Measurements from ENCODE around the gene LEP.

The LEP gene

DNA sequence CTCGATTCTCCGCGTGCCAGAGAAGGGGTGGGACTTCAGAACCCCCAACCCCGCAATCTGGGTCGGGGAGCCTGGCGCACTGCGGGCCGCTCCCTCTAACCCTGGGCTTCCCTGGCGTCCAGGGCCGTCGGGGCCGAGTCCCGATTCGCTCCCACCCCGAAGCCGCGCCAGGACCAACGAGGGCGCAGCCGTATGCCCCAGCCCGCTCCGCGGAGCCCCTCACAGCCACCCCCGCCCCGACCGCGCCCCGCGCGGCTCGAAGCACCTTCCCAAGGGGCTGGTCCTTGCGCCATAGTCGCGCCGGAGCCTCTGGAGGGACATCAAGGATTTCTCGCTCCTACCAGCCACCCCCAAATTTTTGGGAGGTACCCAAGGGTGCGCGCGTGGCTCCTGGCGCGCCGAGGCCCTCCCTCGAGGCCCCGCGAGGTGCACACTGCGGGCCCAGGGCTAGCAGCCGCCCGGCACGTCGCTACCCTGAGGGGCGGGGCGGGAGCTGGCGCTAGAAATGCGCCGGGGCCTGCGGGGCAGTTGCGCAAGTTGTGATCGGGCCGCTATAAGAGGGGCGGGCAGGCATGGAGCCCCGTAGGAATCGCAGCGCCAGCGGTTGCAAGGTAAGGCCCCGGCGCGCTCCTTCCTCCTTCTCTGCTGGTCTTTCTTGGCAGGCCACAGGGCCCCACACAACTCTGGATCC, at the start of gene LEP:
Gene LEP, plus strand, starts transcription at position 583 of the 691 bp plus-strand sequence. CDS start 10,741 bp downstream, outside the sequence.
- Histone ChIP-seq H3K9ac (ENCODE audit: low read length in 2 of 2) (no peak within 1 kb of the TSS), H3K4me3 (ENCODE audit: low read length in 2 of 2) (no peak within 1 kb of the TSS), H3K9me3 (ENCODE audit: control insufficient read depth in 2 of 2, low read length in 2 of 2) (peaks cover 7 to 11% of the 10 kb centered on the region in 2 donors), H3K27me3 (ENCODE audit: control insufficient read depth in 1 of 2, insufficient read depth in 2 of 2, low read length in 2 of 2) (peaks cover 19 to 20% of the 10 kb centered on the region in 2 donors), H3K27ac (ENCODE audit: low read length) (no peak within 1 kb of the TSS), H3K36me3 (ENCODE audit: control insufficient read depth in 2 of 2, insufficient read depth in 2 of 2, low read length in 2 of 2) (no peaks in the 10 kb centered on the region), H3K4me1 (ENCODE audit: control insufficient read depth, insufficient read depth, low read length) (no peaks in the 10 kb centered on the region)

- Histone ChIP-seq H3K9ac (ENCODE audit: low read length in 2 of 2) (no peak overlapping the region), H3K4me1 (ENCODE audit: control insufficient read depth, insufficient read depth, low read length) (no peaks in the 10 kb centered on the region), H3K27me3 (ENCODE audit: control insufficient read depth in 1 of 2, insufficient read depth in 2 of 2, low read length in 2 of 2) (peaks cover 5 to 34% of the 10 kb centered on the region in 2 donors), H3K4me3 (ENCODE audit: low read length in 2 of 2) (no peak overlapping the region), H3K9me3 (ENCODE audit: control insufficient read depth in 2 of 2, low read length in 2 of 2) (peaks cover 5 to 8% of the 10 kb centered on the region in 2 donors), H3K27ac (ENCODE audit: low read length) (no peak overlapping the region), H3K36me3 (ENCODE audit: control insufficient read depth in 2 of 2, insufficient read depth in 2 of 2, low read length in 2 of 2) (no peaks in the 10 kb centered on the region)
Observed at GRCh38 chr7:128192497-128193142, 48.5 kb upstream of the LEP start.

DNA sequence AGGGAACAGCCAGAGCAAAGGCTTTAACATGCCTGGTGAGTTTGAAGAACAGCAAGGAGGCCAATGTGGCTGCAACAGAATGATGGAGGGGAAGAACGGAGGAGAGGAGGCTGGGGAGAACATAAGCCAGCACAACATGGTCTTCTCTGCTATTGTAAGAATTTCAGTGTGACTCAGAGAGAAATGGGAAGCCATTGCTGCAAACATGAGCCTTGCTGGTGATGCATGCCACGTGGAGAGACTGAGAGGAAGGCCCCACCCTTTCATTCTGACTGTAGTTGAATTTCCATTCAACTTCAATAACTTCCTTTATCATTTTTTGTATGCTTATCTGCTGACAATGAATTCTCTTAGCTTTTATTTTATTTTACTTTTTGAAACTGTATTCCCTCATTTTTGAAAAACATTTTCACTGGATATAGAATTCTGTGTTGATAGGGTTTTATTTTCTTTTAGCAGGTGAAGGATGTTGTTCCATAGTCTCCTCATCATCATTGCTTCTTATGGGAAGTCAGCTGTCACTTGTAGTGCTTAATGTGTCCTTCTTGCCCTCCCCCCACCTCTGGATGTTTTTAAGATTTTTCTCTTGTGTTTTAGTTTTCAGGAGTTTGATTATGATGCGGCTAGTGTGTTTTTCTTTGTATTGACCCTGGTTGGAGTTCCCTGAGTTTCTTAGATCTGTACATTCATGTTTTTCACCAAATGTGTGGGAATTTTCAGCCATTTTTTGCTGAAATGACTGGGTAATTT, 46.4 kb upstream of the LEP start:
- Histone ChIP-seq H3K27me3 (ENCODE audit: control insufficient read depth in 1 of 2, insufficient read depth in 2 of 2, low read length in 2 of 2) (peaks cover 5 to 29% of the 10 kb centered on the region in 2 donors), H3K9me3 (ENCODE audit: control insufficient read depth in 2 of 2, low read length in 2 of 2) (peaks cover 5 to 8% of the 10 kb centered on the region in 2 donors), H3K36me3 (ENCODE audit: control insufficient read depth in 2 of 2, insufficient read depth in 2 of 2, low read length in 2 of 2) (no peaks in the 10 kb centered on the region), H3K4me1 (ENCODE audit: control insufficient read depth, insufficient read depth, low read length) (no peaks in the 10 kb centered on the region), H3K4me3 (ENCODE audit: low read length in 2 of 2) (no peak overlapping the region), H3K9ac (ENCODE audit: low read length in 2 of 2) (no peak overlapping the region), H3K27ac (ENCODE audit: low read length) (no peak overlapping the region)

- Histone ChIP-seq H3K4me1 (ENCODE audit: control insufficient read depth, insufficient read depth, low read length) (peaks cover 10% of the 10 kb centered on the region), H3K9ac (ENCODE audit: low read length in 2 of 2) (no peak overlapping the region), H3K9me3 (ENCODE audit: control insufficient read depth in 2 of 2, low read length in 2 of 2) (peaks cover 5 to 8% of the 10 kb centered on the region in 2 donors), H3K4me3 (ENCODE audit: low read length in 2 of 2) (no peak overlapping the region), H3K27ac (ENCODE audit: low read length) (no peak overlapping the region), H3K36me3 (ENCODE audit: control insufficient read depth in 2 of 2, insufficient read depth in 2 of 2, low read length in 2 of 2) (no peaks in the 10 kb centered on the region), H3K27me3 (ENCODE audit: control insufficient read depth in 1 of 2, insufficient read depth in 2 of 2, low read length in 2 of 2) (peaks cover 24 to 27% of the 10 kb centered on the region in 2 donors)
Observed at GRCh38 chr7:128197589-128197988, 43.5 kb upstream of the LEP start.

DNA sequence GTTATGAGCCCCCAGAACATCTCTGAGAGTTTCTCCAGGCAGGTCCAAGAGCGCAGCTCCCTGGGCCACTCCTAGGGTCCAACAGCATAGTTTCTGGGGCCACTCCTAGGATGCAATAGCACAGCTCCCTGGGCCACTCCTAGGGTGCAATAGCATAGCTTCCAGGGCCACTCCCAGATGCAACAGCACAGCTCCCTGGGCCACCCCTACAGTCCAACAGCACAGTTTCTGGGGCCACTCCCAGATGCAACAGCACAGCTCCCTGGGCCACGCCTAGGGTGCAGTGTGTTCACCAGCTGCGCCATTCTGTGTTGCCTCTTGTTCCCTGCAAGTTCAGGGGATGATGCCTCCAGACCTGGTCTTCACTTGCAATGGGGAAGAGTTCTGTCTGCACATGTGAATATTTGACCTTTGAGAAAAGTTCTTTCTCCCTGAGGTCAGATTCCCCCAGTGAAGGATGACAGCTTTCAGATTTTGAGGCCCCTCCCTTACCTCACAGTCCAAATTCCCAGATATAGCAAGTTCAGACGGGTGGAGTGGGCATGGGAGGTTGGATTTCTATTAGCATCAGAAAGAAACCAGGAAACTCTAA, 43.0 kb upstream of the LEP start:
- H3K9me3 ChIP-seq (ENCODE audit: control insufficient read depth in 2 of 2, low read length in 2 of 2) = peaks cover 5 to 8% of the 10 kb centered on the region in 2 donors
- H3K27ac ChIP-seq (ENCODE audit: low read length) = no peak overlapping the region
- H3K4me1 ChIP-seq (ENCODE audit: control insufficient read depth, insufficient read depth, low read length) = peaks cover 10% of the 10 kb centered on the region
- no peak overlapping the region for H3K9ac ChIP-seq (ENCODE audit: low read length in 2 of 2)
- peaks cover 28 to 30% of the 10 kb centered on the region in 2 donors for H3K27me3 ChIP-seq (ENCODE audit: control insufficient read depth in 1 of 2, insufficient read depth in 2 of 2, low read length in 2 of 2)
- H3K4me3 ChIP-seq (ENCODE audit: low read length in 2 of 2) = no peak overlapping the region
- no peaks in the 10 kb centered on the region for H3K36me3 ChIP-seq (ENCODE audit: control insufficient read depth in 2 of 2, insufficient read depth in 2 of 2, low read length in 2 of 2)

- H3K9me3 ChIP-seq (ENCODE audit: control insufficient read depth in 2 of 2, low read length in 2 of 2) = no peaks in the 10 kb centered on the region
- peaks cover 10% of the 10 kb centered on the region for H3K4me1 ChIP-seq (ENCODE audit: control insufficient read depth, insufficient read depth, low read length)
- no peaks in the 10 kb centered on the region for H3K36me3 ChIP-seq (ENCODE audit: control insufficient read depth in 2 of 2, insufficient read depth in 2 of 2, low read length in 2 of 2)
- H3K27me3 ChIP-seq (ENCODE audit: control insufficient read depth in 1 of 2, insufficient read depth in 2 of 2, low read length in 2 of 2) = peaks cover 34 to 44% of the 10 kb centered on the region in 2 donors
- no peak overlapping the region for H3K27ac ChIP-seq (ENCODE audit: low read length)
- no peak overlapping the region for H3K9ac ChIP-seq (ENCODE audit: low read length in 2 of 2)
- H3K4me3 ChIP-seq (ENCODE audit: low read length in 2 of 2) = no peak overlapping the region
Observed at GRCh38 chr7:128200376-128200775, 40.7 kb upstream of the LEP start.

- Histone ChIP-seq H3K4me1 (ENCODE audit: control insufficient read depth, insufficient read depth, low read length) (peaks cover 10% of the 10 kb centered on the region), H3K4me3 (ENCODE audit: low read length in 2 of 2) (peak overlapping the region in 1 of 2 donors; percentile 52), H3K9me3 (ENCODE audit: control insufficient read depth in 2 of 2, low read length in 2 of 2) (no peaks in the 10 kb centered on the region), H3K9ac (ENCODE audit: low read length in 2 of 2) (no peak overlapping the region), H3K36me3 (ENCODE audit: control insufficient read depth in 2 of 2, insufficient read depth in 2 of 2, low read length in 2 of 2) (no peaks in the 10 kb centered on the region), H3K27ac (ENCODE audit: low read length) (no peak overlapping the region), H3K27me3 (ENCODE audit: control insufficient read depth in 1 of 2, insufficient read depth in 2 of 2, low read length in 2 of 2) (peaks cover 34 to 47% of the 10 kb centered on the region in 2 donors)
Observed at GRCh38 chr7:128201067-128201689, 39.9 kb upstream of the LEP start.

- Histone ChIP-seq H3K27me3 (ENCODE audit: control insufficient read depth in 1 of 2, insufficient read depth in 2 of 2, low read length in 2 of 2) (peaks cover 34 to 47% of the 10 kb centered on the region in 2 donors), H3K36me3 (ENCODE audit: control insufficient read depth in 2 of 2, insufficient read depth in 2 of 2, low read length in 2 of 2) (no peaks in the 10 kb centered on the region), H3K27ac (ENCODE audit: low read length) (no peak overlapping the region), H3K4me3 (ENCODE audit: low read length in 2 of 2) (no peak overlapping the region), H3K9ac (ENCODE audit: low read length in 2 of 2) (no peak overlapping the region), H3K4me1 (ENCODE audit: control insufficient read depth, insufficient read depth, low read length) (peaks cover 10% of the 10 kb centered on the region), H3K9me3 (ENCODE audit: control insufficient read depth in 2 of 2, low read length in 2 of 2) (no peaks in the 10 kb centered on the region)
Observed at GRCh38 chr7:128201690-128202085, 39.4 kb upstream of the LEP start.

- no peaks in the 10 kb centered on the region for H3K9me3 ChIP-seq (ENCODE audit: control insufficient read depth in 2 of 2, low read length in 2 of 2)
- peaks cover 10% of the 10 kb centered on the region for H3K4me1 ChIP-seq (ENCODE audit: control insufficient read depth, insufficient read depth, low read length)
- H3K9ac ChIP-seq (ENCODE audit: low read length in 2 of 2) = no peak overlapping the region
- H3K27me3 ChIP-seq (ENCODE audit: control insufficient read depth in 1 of 2, insufficient read depth in 2 of 2, low read length in 2 of 2) = peaks cover 36 to 47% of the 10 kb centered on the region in 2 donors
- H3K36me3 ChIP-seq (ENCODE audit: control insufficient read depth in 2 of 2, insufficient read depth in 2 of 2, low read length in 2 of 2) = no peaks in the 10 kb centered on the region
- no peak overlapping the region for H3K4me3 ChIP-seq (ENCODE audit: low read length in 2 of 2)
- no peak overlapping the region for H3K27ac ChIP-seq (ENCODE audit: low read length)
Observed at GRCh38 chr7:128202287-128202957, 38.7 kb upstream of the LEP start.

DNA sequence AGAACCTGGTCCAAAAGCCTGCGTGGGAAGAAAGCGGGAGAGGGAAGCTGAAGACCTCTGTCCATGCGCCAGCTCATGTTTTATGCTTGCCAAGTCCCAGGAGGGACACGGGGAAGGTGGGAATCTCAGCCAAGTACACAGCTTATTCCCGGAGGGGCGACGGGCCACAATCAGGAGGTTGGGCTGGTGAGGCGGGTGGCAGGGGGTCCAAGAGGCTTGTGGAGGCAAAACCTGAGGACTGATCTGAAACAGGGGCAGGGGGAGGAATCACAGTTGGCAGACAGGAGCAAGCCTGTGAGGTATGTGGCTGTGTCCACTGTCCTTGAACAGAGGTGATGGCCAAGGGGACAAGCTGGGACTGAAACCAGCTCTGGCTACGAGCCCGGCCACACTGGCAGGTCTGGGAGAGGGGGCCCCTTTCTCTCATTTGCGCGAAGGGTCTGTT, 38.0 kb upstream of the LEP start:
- peaks cover 36 to 50% of the 10 kb centered on the region in 2 donors for H3K27me3 ChIP-seq (ENCODE audit: control insufficient read depth in 1 of 2, insufficient read depth in 2 of 2, low read length in 2 of 2)
- peaks cover 10% of the 10 kb centered on the region for H3K4me1 ChIP-seq (ENCODE audit: control insufficient read depth, insufficient read depth, low read length)
- H3K4me3 ChIP-seq (ENCODE audit: low read length in 2 of 2) = no peak overlapping the region
- no peak overlapping the region for H3K27ac ChIP-seq (ENCODE audit: low read length)
- no peak overlapping the region for H3K9ac ChIP-seq (ENCODE audit: low read length in 2 of 2)
- H3K9me3 ChIP-seq (ENCODE audit: control insufficient read depth in 2 of 2, low read length in 2 of 2) = no peaks in the 10 kb centered on the region
- no peaks in the 10 kb centered on the region for H3K36me3 ChIP-seq (ENCODE audit: control insufficient read depth in 2 of 2, insufficient read depth in 2 of 2, low read length in 2 of 2)
